Brain microvascular endothelial cell (primary cell): ENCODE measurements around the gene CNDP2.
A peak's percentile ranks its signal among the peaks of the same experiment; 100 is the strongest.

Experiments used
- DNase-seq: peaks from one replicate; pipeline ENCODE4 v3.0.0-alpha.2; 2020
- H3K27ac ChIP-seq: fragments of 250-450 bp; sonication (Bioruptor Pico); 2 replicates; pipeline ENCODE4 v1.5.1; 2020; ENCODE audit warnings: mild to moderate bottlenecking, moderate library complexity
- H3K27me3 ChIP-seq: fragments of 250-450 bp; sonication (Bioruptor Pico); replicated peaks from 2 replicates; pipeline ENCODE4 v1.5.1; 2020; ENCODE audit warnings: mild to moderate bottlenecking
- H3K36me3 ChIP-seq: fragments of 250-450 bp; sonication (Bioruptor Pico); replicated peaks from 2 replicates; pipeline ENCODE4 v1.5.1; 2020; ENCODE audit warnings: mild to moderate bottlenecking
- H3K4me3 ChIP-seq: 2 replicates; pipeline ENCODE4 v1.5.1; 2011; ENCODE audit warnings: low read depth, mild to moderate bottlenecking, control low read depth, low read length, moderate library complexity
- in situ Hi-C: cut with HindIII; loops from 2 replicates; pipeline ENCODE4 v1.10.0; 2017; ENCODE audit warnings: low sequenced_read_pairs, low pct_ligation_motif_present
- TF ChIP-seq, protein P1 (sequence below): IDR thresholded peaks from 2 replicates; pipeline ENCODE4 v1.5.1; 2011; ENCODE audit warnings: low read depth, mild to moderate bottlenecking, moderate library complexity, low read length, control low read depth, inconsistent platforms; ENCODE audit errors: missing control alignments

CNDP2 gene

DNA sequence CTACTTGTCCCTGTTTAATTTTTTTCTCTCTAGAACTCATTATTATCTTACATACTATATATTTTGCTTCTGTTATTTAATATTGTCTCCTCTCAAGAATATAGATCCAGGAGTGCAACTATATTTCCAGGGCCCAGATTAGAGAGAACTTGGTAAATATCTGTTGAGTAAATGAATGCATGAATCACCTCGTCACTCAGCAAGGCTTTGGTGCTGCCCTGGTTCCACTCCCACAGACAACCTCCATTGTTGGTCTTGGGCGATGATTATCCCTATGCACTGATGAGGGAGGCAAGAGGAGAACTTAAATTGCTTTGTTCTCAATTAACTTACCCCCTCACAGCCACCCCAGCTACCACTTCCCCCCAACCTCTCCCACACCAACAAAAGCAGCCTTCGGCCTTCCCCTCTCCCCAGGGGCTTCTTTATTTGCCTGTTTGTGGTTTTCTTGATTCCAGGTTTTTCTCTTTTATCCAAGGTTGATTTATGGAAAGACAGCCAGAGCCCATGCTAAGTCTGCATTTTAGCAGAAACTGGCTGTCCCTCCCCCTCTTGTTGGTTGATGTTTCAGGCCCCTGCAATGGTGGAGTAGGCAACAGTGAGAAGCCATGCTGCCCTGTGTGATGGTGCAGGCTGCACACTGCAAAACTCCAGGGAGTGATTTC is 22.1 kb upstream of the CNDP2 start:
- Histone ChIP-seq H3K27me3 (no peaks in the 10 kb centered on the region), H3K36me3 (no peaks in the 10 kb centered on the region), H3K4me3 (no peak overlapping the region), H3K27ac (no peak overlapping the region)
- no peak for DNase-seq
- TF ChIP-seq, protein P1, sequence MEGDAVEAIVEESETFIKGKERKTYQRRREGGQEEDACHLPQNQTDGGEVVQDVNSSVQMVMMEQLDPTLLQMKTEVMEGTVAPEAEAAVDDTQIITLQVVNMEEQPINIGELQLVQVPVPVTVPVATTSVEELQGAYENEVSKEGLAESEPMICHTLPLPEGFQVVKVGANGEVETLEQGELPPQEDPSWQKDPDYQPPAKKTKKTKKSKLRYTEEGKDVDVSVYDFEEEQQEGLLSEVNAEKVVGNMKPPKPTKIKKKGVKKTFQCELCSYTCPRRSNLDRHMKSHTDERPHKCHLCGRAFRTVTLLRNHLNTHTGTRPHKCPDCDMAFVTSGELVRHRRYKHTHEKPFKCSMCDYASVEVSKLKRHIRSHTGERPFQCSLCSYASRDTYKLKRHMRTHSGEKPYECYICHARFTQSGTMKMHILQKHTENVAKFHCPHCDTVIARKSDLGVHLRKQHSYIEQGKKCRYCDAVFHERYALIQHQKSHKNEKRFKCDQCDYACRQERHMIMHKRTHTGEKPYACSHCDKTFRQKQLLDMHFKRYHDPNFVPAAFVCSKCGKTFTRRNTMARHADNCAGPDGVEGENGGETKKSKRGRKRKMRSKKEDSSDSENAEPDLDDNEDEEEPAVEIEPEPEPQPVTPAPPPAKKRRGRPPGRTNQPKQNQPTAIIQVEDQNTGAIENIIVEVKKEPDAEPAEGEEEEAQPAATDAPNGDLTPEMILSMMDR = no peak
- in situ Hi-C loops = loop anchor here (25.0 kb wide), 1 partner anchor 88 kb away; no protein-coding TSS in a partner anchor

DNA sequence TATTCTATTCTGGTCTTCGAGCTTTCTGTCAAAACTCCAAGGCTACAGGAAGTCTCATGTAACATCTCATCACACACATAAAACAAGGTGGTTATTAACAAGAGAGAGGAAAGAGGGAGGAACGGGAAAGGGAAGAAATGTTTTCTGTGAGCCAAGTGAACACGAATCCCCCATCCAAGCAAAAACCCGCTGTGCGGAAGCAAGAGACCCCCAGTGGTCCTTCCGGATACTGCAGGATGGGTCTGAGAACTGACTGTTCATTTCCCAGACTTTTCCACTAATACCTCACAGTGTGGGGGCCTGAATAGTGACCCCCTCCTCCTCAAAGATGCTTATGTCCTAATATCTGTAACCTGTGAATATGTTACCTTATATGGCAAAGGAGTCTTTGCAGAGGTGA is 20.0 kb upstream of the CNDP2 start:
- no peak overlapping the region for H3K27ac ChIP-seq
- no peak overlapping the region for H3K4me3 ChIP-seq
- TF ChIP-seq, protein P1 = peak; percentile 89
- H3K36me3 ChIP-seq = no peaks in the 10 kb centered on the region
- in situ Hi-C loops = no loop called here
- H3K27me3 ChIP-seq = no peaks in the 10 kb centered on the region
- DNase-seq = peak; percentile 19

DNA sequence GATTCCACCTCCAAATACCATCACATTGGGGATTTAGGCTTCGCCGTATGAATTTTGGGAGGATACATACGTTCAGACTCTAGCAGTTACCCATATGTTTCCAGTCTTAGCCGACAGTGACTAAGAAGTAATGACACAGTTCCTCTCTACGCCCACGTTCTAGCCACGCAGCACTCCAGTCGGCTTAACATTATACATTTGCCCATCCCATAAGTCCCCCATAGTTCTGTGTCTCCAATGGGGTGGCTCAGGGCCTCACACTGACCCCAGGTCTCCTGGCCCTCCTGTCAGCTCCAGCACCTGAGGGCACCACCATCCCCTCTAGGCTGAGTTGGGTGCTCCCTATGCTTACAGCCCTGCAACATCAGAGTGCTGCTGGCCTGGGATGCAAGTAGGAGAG is 18.4 kb upstream of the CNDP2 start:
- no peak for DNase-seq
- no peaks in the 10 kb centered on the region for H3K27me3 ChIP-seq
- no peak overlapping the region for H3K4me3 ChIP-seq
- TF ChIP-seq, protein P1 = no peak
- H3K36me3 ChIP-seq = no peaks in the 10 kb centered on the region
- in situ Hi-C loops = no loop called here
- H3K27ac ChIP-seq = no peak overlapping the region

DNA sequence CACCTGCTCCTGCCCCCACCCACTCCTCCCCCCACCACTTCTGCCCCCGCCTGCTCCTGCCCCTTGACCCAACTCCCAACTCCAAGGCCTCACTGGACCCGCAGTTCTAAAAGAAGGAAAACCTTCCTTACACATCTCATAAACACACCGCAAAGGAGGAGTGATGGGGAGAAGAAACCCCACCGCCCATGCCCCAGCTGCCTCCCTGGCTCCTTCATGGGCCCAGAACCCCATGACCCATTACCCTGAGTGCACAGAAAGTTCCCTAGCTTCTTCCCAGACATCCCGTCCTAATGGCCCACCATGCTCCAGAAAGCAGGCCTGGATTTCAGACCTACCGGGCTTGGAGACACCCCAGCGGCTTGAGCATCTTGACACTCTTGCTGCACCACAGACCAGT is 17.8 kb upstream of the CNDP2 start:
- DNase-seq = no peak
- Histone ChIP-seq H3K27me3 (no peaks in the 10 kb centered on the region), H3K27ac (no peak overlapping the region), H3K4me3 (no peak overlapping the region), H3K36me3 (no peaks in the 10 kb centered on the region)
- in situ Hi-C loops = no loop called here
- TF ChIP-seq, protein P1 = no peak

DNA sequence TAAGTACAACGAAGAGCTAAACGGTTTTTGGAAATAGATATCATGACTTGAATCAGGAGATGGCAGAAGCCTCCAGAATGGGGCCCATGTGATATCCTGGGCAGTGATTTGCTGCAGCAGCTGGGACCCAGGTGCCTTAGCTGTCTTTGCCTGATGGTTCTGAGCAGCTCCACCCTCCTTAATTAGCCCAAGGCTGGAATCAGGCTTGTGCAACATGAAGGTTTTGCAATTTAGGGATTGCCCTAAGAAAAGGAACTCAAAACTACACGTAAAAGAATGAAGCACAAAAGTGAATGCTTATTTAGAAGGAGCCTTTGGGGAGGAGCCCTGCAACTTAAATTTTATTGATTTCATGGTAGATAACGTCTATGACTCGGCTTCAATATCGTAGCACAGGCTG is 17.3 kb upstream of the CNDP2 start:
- in situ Hi-C loops = no loop called here
- TF ChIP-seq, protein P1 = no peak
- H3K27ac ChIP-seq = no peak overlapping the region
- no peaks in the 10 kb centered on the region for H3K36me3 ChIP-seq
- H3K4me3 ChIP-seq = no peak overlapping the region
- no peak for DNase-seq
- H3K27me3 ChIP-seq = no peaks in the 10 kb centered on the region
